ENCODE data around the gene AOC1. TPM values are rescaled to one million over a fixed set of nuclear protein-coding genes. Genes with fewer than 3 reads are reported as not detected.

Gene AOC1
- total RNA-seq, 4 donors from 2014 or later: 0.26 to 0.55 (median 0.29) TPM; not detected in 1

DNA sequence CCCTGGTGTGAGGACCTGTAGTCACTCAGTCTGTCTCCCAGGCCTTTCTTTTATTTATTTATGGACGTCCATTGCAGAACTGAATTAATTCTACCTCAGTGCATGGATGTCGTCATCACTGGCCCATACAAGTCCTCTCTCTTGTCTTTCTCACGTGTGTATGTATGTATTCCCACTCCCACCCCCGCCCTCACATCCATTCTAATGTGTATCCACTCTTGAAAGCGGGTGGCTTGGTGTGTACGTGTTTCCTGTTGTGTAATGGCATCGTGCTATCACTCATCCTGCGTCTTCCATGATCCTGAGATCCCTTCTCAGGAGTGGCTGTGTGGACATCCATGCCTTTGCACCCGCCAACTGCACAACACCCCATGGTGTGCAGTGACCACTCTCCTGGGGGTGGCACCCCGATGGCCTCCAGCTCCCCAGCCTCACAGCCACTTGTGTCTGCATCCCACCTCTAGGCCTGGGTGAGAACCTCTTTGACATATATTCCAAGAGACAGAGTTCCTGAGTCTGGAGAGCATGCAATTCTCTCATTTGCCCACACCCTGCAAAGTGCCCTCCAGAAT lies 3.0 kb upstream of the AOC1 start:
- Histone ChIP-seq H3K4me1 (no peaks in the 10 kb centered on the region), H3K36me3 (no peaks in the 10 kb centered on the region), H3K4me3 (no peak overlapping the region), H3K27me3 (no peaks in the 10 kb centered on the region), H3K27ac (no peak overlapping the region), H3K9me3 (no peaks in the 10 kb centered on the region)
- DNase-seq: no peak
- intact Hi-C loops (cut with DNase I; ENCODE audit: low total_unique reads): no loop called here
- TF ChIP-seq POLR2A (IDR thresholded peaks at IDR 0.05) (no peak), CTCF (IDR thresholded peaks at IDR 0.05) (no peak)

GRCh38 chr7:150850273-150850672 lies 2.0 kb upstream of the AOC1 start:
- Histone ChIP-seq H3K36me3 (no peaks in the 10 kb centered on the region), H3K4me1 (no peaks in the 10 kb centered on the region), H3K27ac (no peak overlapping the region), H3K4me3 (no peak overlapping the region), H3K27me3 (no peaks in the 10 kb centered on the region), H3K9me3 (no peaks in the 10 kb centered on the region)
- no peak for DNase-seq
- TF ChIP-seq CTCF (IDR thresholded peaks at IDR 0.05) (no peak), POLR2A (IDR thresholded peaks at IDR 0.05) (no peak)
- intact Hi-C loops (cut with DNase I; ENCODE audit: low total_unique reads): no loop called here

- intact Hi-C loops (cut with DNase I; ENCODE audit: low total_unique reads): no loop called here
- Histone ChIP-seq H3K4me1 (no peaks in the 10 kb centered on the region), H3K4me3 (no peak overlapping the region), H3K36me3 (no peaks in the 10 kb centered on the region), H3K27ac (no peak overlapping the region), H3K27me3 (no peaks in the 10 kb centered on the region), H3K9me3 (no peaks in the 10 kb centered on the region)
- TF ChIP-seq CTCF (IDR thresholded peaks at IDR 0.05) (no peak), POLR2A (IDR thresholded peaks at IDR 0.05) (no peak)
- no peak for DNase-seq
Measured at GRCh38 chr7:150851492-150852370, 586 bp upstream of the AOC1 start.

DNA sequence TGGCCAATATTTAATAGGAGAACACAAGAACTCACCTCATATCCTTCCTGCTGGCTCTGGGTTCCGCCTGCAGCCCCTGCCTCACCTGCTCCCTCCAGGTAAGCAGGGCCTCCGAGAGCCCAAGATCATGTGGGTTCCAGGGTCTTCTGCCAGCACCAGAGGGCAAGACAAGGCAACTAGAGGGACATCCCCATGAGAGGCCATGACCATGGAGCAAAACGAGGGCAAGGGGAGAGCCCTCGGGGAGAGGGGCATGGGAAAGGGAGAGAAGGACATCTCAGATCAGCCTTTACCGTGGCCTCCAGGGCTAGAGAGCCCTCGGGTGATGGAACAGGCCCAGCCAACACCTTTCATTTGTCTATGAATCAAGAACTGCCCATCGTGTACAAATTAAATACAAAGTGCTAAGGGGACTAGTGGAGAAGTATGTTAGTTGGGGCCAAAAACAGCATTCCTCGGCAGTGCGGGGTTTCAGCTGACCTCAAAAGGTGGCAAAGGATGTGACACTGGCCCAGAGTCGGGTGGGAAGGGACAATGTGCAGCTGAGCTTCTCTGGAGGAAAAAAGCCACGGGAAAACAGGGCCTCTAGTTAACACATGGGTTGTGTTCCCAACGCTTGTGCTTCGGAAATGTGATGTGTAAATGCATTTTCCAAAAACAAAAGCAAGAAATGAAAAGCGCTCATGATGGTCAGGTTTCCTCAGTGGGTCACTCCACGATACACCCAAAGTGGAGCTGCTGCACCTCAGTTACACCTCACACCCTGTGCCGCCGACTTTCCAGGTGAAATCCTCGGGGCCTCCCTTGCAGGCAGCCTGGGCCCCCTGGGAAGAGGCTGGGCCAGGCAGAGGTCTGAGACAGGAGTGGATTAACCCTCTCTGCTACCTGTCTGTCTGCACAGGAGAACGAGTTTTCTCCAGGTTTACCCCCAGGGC lies 2.0 kb downstream of the AOC1 start:
- no peak for TF ChIP-seq POLR2A (IDR thresholded peaks at IDR 0.05)
- no peak for TF ChIP-seq CTCF (IDR thresholded peaks at IDR 0.05)
- H3K36me3 ChIP-seq: no peaks in the 10 kb centered on the region
- H3K4me1 ChIP-seq: no peaks in the 10 kb centered on the region
- no peaks in the 10 kb centered on the region for H3K9me3 ChIP-seq
- intact Hi-C loops (cut with DNase I; ENCODE audit: low total_unique reads): no loop called here
- H3K27ac ChIP-seq: no peak overlapping the region
- DNase-seq: no peak
- H3K4me3 ChIP-seq: no peak overlapping the region
- H3K27me3 ChIP-seq: no peaks in the 10 kb centered on the region
